GM12875 (cell line): ENCODE data around the gene DLGAP3.

Source experiments
- H3K4me3 ChIP-seq: one replicate; pipeline ENCODE4 v1.5.1; 2011; ENCODE audit warnings: low read depth, low read length, control low read depth
- TF ChIP-seq, protein P1 (sequence below): IDR thresholded peaks from 2 replicates; pipeline ENCODE4 v1.5.1; 2011; ENCODE audit warnings: low read depth, mild to moderate bottlenecking, control low read depth, inconsistent platforms, low read length, moderate library complexity, borderline replicate concordance; ENCODE audit not compliant: insufficient read depth

DLGAP3 gene

GRCh38 chr1:34917017-34917416, 12.4 kb downstream of the DLGAP3 start:
- H3K4me3 ChIP-seq: no peak overlapping the region
- TF ChIP-seq, protein P1, sequence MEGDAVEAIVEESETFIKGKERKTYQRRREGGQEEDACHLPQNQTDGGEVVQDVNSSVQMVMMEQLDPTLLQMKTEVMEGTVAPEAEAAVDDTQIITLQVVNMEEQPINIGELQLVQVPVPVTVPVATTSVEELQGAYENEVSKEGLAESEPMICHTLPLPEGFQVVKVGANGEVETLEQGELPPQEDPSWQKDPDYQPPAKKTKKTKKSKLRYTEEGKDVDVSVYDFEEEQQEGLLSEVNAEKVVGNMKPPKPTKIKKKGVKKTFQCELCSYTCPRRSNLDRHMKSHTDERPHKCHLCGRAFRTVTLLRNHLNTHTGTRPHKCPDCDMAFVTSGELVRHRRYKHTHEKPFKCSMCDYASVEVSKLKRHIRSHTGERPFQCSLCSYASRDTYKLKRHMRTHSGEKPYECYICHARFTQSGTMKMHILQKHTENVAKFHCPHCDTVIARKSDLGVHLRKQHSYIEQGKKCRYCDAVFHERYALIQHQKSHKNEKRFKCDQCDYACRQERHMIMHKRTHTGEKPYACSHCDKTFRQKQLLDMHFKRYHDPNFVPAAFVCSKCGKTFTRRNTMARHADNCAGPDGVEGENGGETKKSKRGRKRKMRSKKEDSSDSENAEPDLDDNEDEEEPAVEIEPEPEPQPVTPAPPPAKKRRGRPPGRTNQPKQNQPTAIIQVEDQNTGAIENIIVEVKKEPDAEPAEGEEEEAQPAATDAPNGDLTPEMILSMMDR: no peak

DNA sequence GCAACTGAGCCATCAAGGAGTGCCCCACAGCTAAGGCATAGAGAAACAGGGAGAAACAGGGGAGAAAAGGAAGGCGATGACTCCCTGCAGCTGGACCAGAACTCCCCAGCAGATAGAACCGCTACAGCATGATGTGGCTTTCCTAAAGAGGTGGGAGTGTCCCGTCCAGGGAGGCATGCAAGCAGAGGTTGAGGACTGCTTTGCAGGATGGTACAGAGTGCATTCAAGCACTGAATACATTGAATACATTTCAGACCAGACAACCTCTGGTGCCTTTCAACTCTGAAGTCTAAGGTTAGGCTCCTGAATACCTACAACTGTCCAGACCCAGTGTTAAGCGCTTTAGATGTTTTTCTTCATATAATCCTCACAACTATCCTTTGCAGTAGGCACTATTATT, 13.3 kb downstream of the DLGAP3 start:
- TF ChIP-seq, protein P1: no peak

DNA sequence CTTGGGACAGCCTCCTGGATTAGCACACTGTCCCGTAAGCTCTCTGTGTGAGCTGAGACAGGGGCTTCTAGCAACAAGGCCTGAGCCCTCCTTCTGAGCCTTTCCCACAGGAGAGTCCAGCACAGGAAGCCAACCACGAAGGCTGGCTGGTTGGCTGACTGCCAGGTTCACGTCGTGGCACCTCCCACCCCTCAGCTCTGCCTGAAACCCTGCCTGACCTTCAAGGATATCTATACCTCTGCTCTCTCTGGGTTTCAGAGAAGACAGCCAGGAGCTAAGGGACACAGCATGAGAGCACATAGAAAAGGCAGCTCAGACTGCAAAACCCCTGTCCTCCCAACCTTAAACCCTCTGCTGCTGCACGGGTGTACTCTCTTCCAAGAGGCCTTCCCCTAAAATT, 13.9 kb downstream of the DLGAP3 start:
- H3K4me3 ChIP-seq: no peak overlapping the region
- TF ChIP-seq, protein P1: no peak

More for the DNA sequence above, 13.3 kb downstream of the DLGAP3 start:
- H3K4me3 ChIP-seq: no peak overlapping the region

DNA sequence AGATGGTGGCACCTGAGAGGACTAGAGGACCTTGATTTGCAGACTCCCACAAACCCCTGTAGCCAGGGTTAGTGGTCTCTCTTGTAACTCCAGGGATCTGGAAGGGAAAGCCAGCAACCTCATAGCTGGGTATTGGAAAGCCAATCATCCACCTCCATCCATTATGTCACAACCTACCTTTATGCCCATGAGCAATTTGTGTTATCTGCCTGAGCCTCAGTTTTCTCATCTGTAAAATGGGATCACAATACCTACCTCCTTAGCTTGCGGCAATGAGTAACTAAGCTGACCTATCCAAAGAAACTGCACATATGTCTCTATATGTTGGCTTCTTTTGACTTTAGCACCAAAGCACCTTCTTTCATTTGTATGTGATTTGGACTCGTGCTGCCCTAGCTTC, 14.5 kb downstream of the DLGAP3 start:
- no peak overlapping the region for H3K4me3 ChIP-seq
- TF ChIP-seq, protein P1: no peak

DNA sequence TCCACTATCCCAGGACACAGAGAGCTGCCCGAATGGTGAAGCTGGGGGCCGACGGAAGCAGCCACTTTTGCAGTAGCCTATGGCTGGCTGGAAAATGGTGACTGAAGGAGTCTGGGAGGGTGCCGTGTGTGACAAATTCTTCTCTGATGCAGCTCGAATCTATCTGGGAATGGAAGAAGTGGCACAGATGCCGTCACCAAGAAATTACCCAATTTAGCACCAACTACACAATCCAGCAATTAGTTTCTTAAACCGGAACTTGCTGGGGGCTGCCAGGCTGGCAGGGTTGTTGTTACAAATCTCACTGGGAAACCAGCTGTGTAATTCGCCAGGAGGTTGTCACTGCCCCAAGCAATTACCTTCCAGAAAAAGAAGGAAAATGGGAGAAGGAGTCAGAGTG, 18.0 kb downstream of the DLGAP3 start:
- TF ChIP-seq, protein P1: no peak
- no peak overlapping the region for H3K4me3 ChIP-seq

GRCh38 chr1:34910425-34910824, 19.0 kb downstream of the DLGAP3 start:
- H3K4me3 ChIP-seq: no peak overlapping the region
- TF ChIP-seq, protein P1: no peak

DNA sequence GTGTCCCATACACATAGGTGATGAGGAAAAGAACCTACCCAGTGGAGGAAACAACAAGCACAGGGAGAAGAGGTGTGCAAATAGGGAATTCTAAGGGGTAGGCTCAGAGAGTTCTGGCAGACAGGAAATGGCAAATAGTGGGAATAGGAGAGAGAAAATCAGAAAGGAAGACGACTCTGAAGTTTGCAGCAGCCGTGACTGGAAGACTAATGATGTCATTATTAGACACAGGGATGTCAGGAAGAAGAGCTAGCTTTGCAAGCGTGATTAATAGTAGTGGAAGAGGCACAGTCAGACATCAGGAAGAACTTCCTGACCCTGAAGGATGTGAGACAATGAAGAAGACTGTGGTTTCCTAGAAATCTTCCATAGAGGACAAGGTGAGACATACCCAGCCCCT, 21.1 kb downstream of the DLGAP3 start:
- TF ChIP-seq, protein P1: no peak
- H3K4me3 ChIP-seq: no peak overlapping the region
